GM19452 (cell line): ENCODE measurements around the gene WDR88.
"Not testable (repeated sequence)": the region's sequence is repeated elsewhere in the genome, so short reads cannot be mapped to it uniquely, and the experiment has no call there.

ENCODE experiments used
- ATAC-seq: cut with Tn5 transposase; IDR thresholded peaks from one replicate; pipeline ENCODE4 v1.9.1; 2021; ENCODE audit not compliant: unreplicated experiment

Gene WDR88

GRCh38 chr19:33210266-33210940, 78.5 kb downstream of the WDR88 start:
- ATAC-seq: no peak

GRCh38 chr19:33211794-33212435, 80.0 kb downstream of the WDR88 start:
- ATAC-seq: no peak

GRCh38 chr19:33212436-33213172, 80.7 kb downstream of the WDR88 start:
- ATAC-seq: no peak

- ATAC-seq: no peak
Measured at GRCh38 chr19:33214596-33214995, 82.7 kb downstream of the WDR88 start.

- no peak for ATAC-seq
Measured at GRCh38 chr19:33215438-33216197, 83.7 kb downstream of the WDR88 start.

- no peak for ATAC-seq
Measured at GRCh38 chr19:33216198-33216830, 84.4 kb downstream of the WDR88 start.

- no peak for ATAC-seq
Measured at GRCh38 chr19:33217881-33218280, 86.0 kb downstream of the WDR88 start.

GRCh38 chr19:33219261-33219815, 87.4 kb downstream of the WDR88 start:
- no peak for ATAC-seq

GRCh38 chr19:33220115-33220514, 88.2 kb downstream of the WDR88 start:
- no peak for ATAC-seq

GRCh38 chr19:33220735-33221134, 88.8 kb downstream of the WDR88 start:
- no peak for ATAC-seq

GRCh38 chr19:33221638-33222037, 89.7 kb downstream of the WDR88 start:
- ATAC-seq: no peak

- ATAC-seq: not testable (repeated sequence)
Measured at GRCh38 chr19:33222255-33222654, 90.3 kb downstream of the WDR88 start.

GRCh38 chr19:33224694-33225457, 93.0 kb downstream of the WDR88 start:
- no peak for ATAC-seq
